Body of pancreas (tissue), 4 donors: ENCODE measurements around the gene USP53. TPM values are rescaled to one million over a fixed set of nuclear protein-coding genes. Genes with fewer than 3 reads are reported as not detected.

Experiments
- ATAC-seq: fragments of 150-250 bp; one replicate; pipeline ENCODE4 v1.9.1; 2016
- DNase-seq, 4 donors: peaks; one replicate each; pipeline ENCODE4 v3.0.0-alpha.2; 2019
- H3K27ac ChIP-seq, 4 donors: fragments of 200-600 bp; sonication (generic); 1 replicate in 3 of 4; 2 replicates in 1 of 4; pipeline versions ENCODE4 v1.5.1 to v1.6.1; 2016 to 2019; ENCODE audit warnings: mild to moderate bottlenecking in 1 of 4, mixed read lengths in 1 of 4, moderate library complexity in 1 of 4
- H3K27me3 ChIP-seq, 2 donors: fragments of 200-600 bp; sonication (generic); one replicate each; pipeline ENCODE4 v1.6.0; 2016; ENCODE audit warnings: mild to moderate bottlenecking in 1 of 2
- H3K36me3 ChIP-seq, 2 donors: fragments of 200-600 bp; sonication (generic); replicated peaks in 1 of 2; 2 replicates each; pipeline ENCODE4 v1.5.1; 2016; ENCODE audit warnings: low read depth in 2 of 2; ENCODE audit not compliant: insufficient read depth in 1 of 2
- H3K4me1 ChIP-seq: fragments of 200-600 bp; sonication (generic); one replicate; pipeline ENCODE4 v1.6.0; 2016
- H3K4me3 ChIP-seq, 2 donors: fragments of 200-600 bp; sonication (generic); 1 replicate in 1 of 2; 2 replicates in 1 of 2; pipeline ENCODE4 v1.5.1; 2016 to 2019
- H3K9me3 ChIP-seq, 3 donors: fragments of 200-600 bp; sonication (generic); 1 replicate in 2 of 3; 2 replicates in 1 of 3; pipeline ENCODE4 v1.5.1; 2016
- CTCF ChIP-seq, 7 experiments: fragments of 450-650 bp in 4 of 7; fragments of 200-600 bp in 3 of 7; sonication (generic) in 3 of 7; IDR thresholded peaks; one replicate each; pipeline ENCODE4 v1.5.1; 2016 to 2019; ENCODE audit warnings: antibody characterized with exemption in 7 of 7
- POLR2A ChIP-seq, 3 donors: fragments of 450-650 bp; IDR thresholded peaks; one replicate each; pipeline ENCODE4 v1.6.1; 2016; ENCODE audit warnings: antibody characterized with exemption in 3 of 3, mild to moderate bottlenecking in 2 of 3
- WGBS, 2 donors: methylation state at CpG; one replicate each; pipeline ENCODE4 v1.1.5; 2017; 5-methylcytosine and 5-hydroxymethylcytosine counted together
- intact Hi-C: fragments of 100-400 bp; cut with DNase I; formaldehyde crosslinking; loops from one replicate; pipeline ENCODE4 v1.15.1; 2023
- total RNA-seq, 2 donors: library from RNA; depleted of rRNA; stranded (reverse); fragments of >200 nt; gene quantifications; one replicate each; pipeline ENCODE4 v1.1.0, GENCODE V29; 2016

USP53 gene
- total RNA-seq, 2 donors from 2014 or later, result 47.5 to 77.6 TPM

GRCh38 chr4:119197772-119198212, 14.7 kb upstream of the USP53 start:
- no peaks in the 10 kb centered on the region for H3K36me3 ChIP-seq
- H3K27ac ChIP-seq, result no peak overlapping the region
- no peak overlapping the region for H3K4me3 ChIP-seq
- H3K9me3 ChIP-seq, result no peaks in the 10 kb centered on the region
- DNase-seq, result no peak
- H3K4me1 ChIP-seq, result no peaks in the 10 kb centered on the region
- no peak for TF ChIP-seq POLR2A (IDR thresholded peaks at IDR 0.05)
- no peak for TF ChIP-seq CTCF (IDR thresholded peaks at IDR 0.05)
- ATAC-seq, result no peak
- intact Hi-C loops, result no loop called here
- H3K27me3 ChIP-seq, result no peaks in the 10 kb centered on the region
- 85 to 94% methylated on average over 10 to 11 of the region's 11 CpGs for WGBS, 2 donors

GRCh38 chr4:119204916-119205315, 7.6 kb upstream of the USP53 start:
- Histone ChIP-seq H3K9me3 (no peaks in the 10 kb centered on the region), H3K36me3 (no peaks in the 10 kb centered on the region), H3K4me1 (no peaks in the 10 kb centered on the region), H3K27ac (no peak overlapping the region), H3K4me3 (no peak overlapping the region), H3K27me3 (no peaks in the 10 kb centered on the region)
- TF ChIP-seq CTCF (IDR thresholded peaks at IDR 0.05) (no peak), POLR2A (IDR thresholded peaks at IDR 0.05) (no peak)
- ATAC-seq, result no peak
- no peak for DNase-seq
- intact Hi-C loops, result no loop called here
- 76 to 81% methylated on average over 4 of the region's 4 CpGs for WGBS, 2 donors

GRCh38 chr4:119205690-119206089, 6.8 kb upstream of the USP53 start:
- DNase-seq (no peak), ATAC-seq (no peak)
- H3K27me3 ChIP-seq, result no peaks in the 10 kb centered on the region
- no peaks in the 10 kb centered on the region for H3K9me3 ChIP-seq
- H3K4me3 ChIP-seq, result no peak overlapping the region
- H3K36me3 ChIP-seq, result no peaks in the 10 kb centered on the region
- no peak overlapping the region for H3K27ac ChIP-seq
- no peak for TF ChIP-seq POLR2A (IDR thresholded peaks at IDR 0.05)
- intact Hi-C loops, result no loop called here
- no peaks in the 10 kb centered on the region for H3K4me1 ChIP-seq

- no peak overlapping the region for H3K27ac ChIP-seq
- intact Hi-C loops, result no loop called here
Observed at GRCh38 chr4:119206178-119206577, 6.3 kb upstream of the USP53 start.

GRCh38 chr4:119207051-119207450, 5.5 kb upstream of the USP53 start:
- Histone ChIP-seq H3K9me3 (no peaks in the 10 kb centered on the region), H3K4me3 (no peak overlapping the region), H3K4me1 (peaks cover 7% of the 10 kb centered on the region), H3K27me3 (no peaks in the 10 kb centered on the region), H3K36me3 (no peaks in the 10 kb centered on the region), H3K27ac (no peak overlapping the region)
- 4 to 12% methylated on average over 1 of the region's 1 CpG for WGBS, 2 donors
- DNase-seq (no peak), ATAC-seq (no peak)
- no peak for TF ChIP-seq CTCF (IDR thresholded peaks at IDR 0.05)
- no peak for TF ChIP-seq POLR2A (IDR thresholded peaks at IDR 0.05)
- intact Hi-C loops, result no loop called here

More at GRCh38 chr4:119206178-119206577, 6.3 kb upstream of the USP53 start:
- Histone ChIP-seq H3K4me3 (no peak overlapping the region), H3K27me3 (no peaks in the 10 kb centered on the region), H3K4me1 (peaks cover 4% of the 10 kb centered on the region), H3K36me3 (no peaks in the 10 kb centered on the region), H3K9me3 (no peaks in the 10 kb centered on the region)
- 57 to 67% methylated on average over 1 of the region's 1 CpG for WGBS, 2 donors
- no peak for DNase-seq
- TF ChIP-seq POLR2A (IDR thresholded peaks at IDR 0.05), result no peak
- no peak for TF ChIP-seq CTCF (IDR thresholded peaks at IDR 0.05)
- ATAC-seq, result no peak
